Measurements from ENCODE around the gene GOLGA6D.
"Not testable (repeated sequence)": the region's sequence is repeated elsewhere in the genome, so short reads cannot be mapped to it uniquely, and the experiment has no call there.

GOLGA6D gene

GRCh38 chr15:75282572-75282971, at the start of gene GOLGA6D:
GOLGA6D (plus strand) TSS chr15:75282835; CDS start chr15:75282876, 41 bp downstream.
- DNase-seq: not testable (repeated sequence)

- no peak for DNase-seq
Observed at GRCh38 chr15:75233504-75234190, 49.0 kb upstream of the GOLGA6D start.

- no peak for DNase-seq
Observed at GRCh38 chr15:75234191-75234810, 48.3 kb upstream of the GOLGA6D start.

- DNase-seq: no peak
Observed at GRCh38 chr15:75235051-75235673, 47.5 kb upstream of the GOLGA6D start.

- no peak for DNase-seq
Observed at GRCh38 chr15:75235760-75236729, 46.6 kb upstream of the GOLGA6D start.

- no peak for DNase-seq
Observed at GRCh38 chr15:75237316-75237982, 45.2 kb upstream of the GOLGA6D start.

GRCh38 chr15:75238150-75238549, 44.5 kb upstream of the GOLGA6D start:
- no peak for DNase-seq

- not testable (repeated sequence) for DNase-seq
Observed at GRCh38 chr15:75245741-75246140, 36.9 kb upstream of the GOLGA6D start.

- not testable (repeated sequence) for DNase-seq
Observed at GRCh38 chr15:75248991-75249390, 33.6 kb upstream of the GOLGA6D start.

GRCh38 chr15:75249726-75250125, 32.9 kb upstream of the GOLGA6D start:
- no peak for DNase-seq

- DNase-seq: not testable (repeated sequence)
Observed at GRCh38 chr15:75251343-75251742, 31.3 kb upstream of the GOLGA6D start.

GRCh38 chr15:75252285-75252684, 30.4 kb upstream of the GOLGA6D start:
- DNase-seq: not testable (repeated sequence)

GRCh38 chr15:75258034-75258433, 24.6 kb upstream of the GOLGA6D start, which contains the start of gene GOLGA6C:
GOLGA6C (plus strand) TSS chr15:75258334; CDS start chr15:75258599, 265 bp downstream.
- not testable (repeated sequence) for DNase-seq

- DNase-seq: not testable (repeated sequence)
Observed at GRCh38 chr15:75258620-75259343, 23.9 kb upstream of the GOLGA6D start.

- not testable (repeated sequence) for DNase-seq
Observed at GRCh38 chr15:75259873-75260272, 22.8 kb upstream of the GOLGA6D start.

GRCh38 chr15:75273751-75274359, 8.8 kb upstream of the GOLGA6D start:
- not testable (repeated sequence) for DNase-seq

- DNase-seq: not testable (repeated sequence)
Observed at GRCh38 chr15:75274509-75275107, 8.0 kb upstream of the GOLGA6D start.

GRCh38 chr15:75275617-75276016, 7.0 kb upstream of the GOLGA6D start:
- DNase-seq: not testable (repeated sequence)

- not testable (repeated sequence) for DNase-seq
Observed at GRCh38 chr15:75278497-75278896, 4.1 kb upstream of the GOLGA6D start.

GRCh38 chr15:75284152-75284551, 1.5 kb downstream of the GOLGA6D start:
- not testable (repeated sequence) for DNase-seq
